GM11168 (cell line): ENCODE results near the gene MRAS.

Source experiments
- in situ Hi-C: fragments of 300-500 bp; cut with MboI; formaldehyde crosslinking; loops from one replicate; pipeline ENCODE4 v1.12.0; 2022; ENCODE audit warnings: low sequenced_read_pairs; ENCODE audit not compliant: unreplicated experiment

The MRAS gene

DNA sequence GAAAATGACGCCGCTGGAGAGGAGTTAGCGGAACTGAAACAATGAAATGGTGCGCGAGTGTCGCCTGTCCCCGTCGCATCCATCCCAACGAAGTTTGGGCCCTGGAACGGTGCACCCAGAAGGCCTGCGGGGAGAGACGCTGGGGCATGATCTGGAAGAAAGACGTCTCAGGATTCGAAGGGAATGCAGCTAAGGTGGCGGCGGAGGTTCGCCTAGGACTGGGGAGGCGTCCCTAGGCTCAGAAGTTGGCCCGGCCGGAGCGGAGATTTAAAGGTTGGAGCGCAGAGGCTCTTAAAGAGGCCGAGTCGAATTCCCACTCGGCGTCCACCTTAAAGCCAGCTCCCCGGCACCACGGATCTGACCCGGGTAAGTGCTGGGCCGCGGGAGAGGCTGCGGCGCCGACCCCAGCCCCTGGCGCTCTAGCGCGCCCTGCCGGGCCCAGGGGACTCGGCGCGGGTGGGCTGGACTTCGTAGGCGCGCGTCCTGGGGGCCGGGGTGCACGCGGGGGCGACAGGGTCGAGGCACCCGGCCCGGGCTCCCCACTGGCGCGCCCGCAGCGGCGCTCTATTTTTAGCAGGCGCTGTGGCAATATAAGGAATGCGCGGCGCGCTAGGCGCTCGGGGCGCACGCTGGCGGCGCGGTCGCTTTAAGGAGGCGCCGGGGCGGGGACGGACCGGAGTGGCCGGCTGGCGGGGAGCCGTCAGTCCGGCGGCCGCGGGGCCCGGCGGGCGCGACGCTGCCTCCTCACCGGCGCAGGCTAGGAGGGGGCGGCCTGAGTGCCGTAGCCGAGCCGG is at the start of gene MRAS:
Gene MRAS (plus strand): TSS at position 620 of the 794 bp plus-strand sequence. CDS start 24,305 bp downstream, outside the sequence.
- in situ Hi-C loops: no loop called here

- in situ Hi-C loops: no loop called here
Measured at GRCh38 chr3:138300647-138301046, 47.7 kb upstream of the MRAS start.

DNA sequence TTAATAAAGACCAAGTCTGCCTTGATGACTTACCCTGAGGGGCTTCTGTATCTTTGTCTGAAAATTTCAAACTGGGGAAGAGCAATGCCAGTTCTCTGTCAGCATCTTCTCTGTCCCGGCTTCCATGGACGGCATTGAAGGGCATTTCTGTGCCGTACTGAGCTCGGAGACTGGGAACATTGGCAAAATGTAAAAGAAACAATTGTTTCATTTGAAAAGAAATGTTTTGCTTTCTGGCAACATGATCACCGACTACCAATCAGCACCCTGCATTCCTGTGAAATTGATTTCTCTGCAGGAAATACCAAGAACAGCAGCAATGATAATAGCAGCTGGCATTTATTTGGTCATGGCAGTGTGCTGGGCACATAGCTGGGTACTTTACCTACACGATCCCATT is 44.9 kb upstream of the MRAS start:
- in situ Hi-C loops: no loop called here

GRCh38 chr3:138307899-138308298 is 40.5 kb upstream of the MRAS start:
- in situ Hi-C loops: no loop called here

DNA sequence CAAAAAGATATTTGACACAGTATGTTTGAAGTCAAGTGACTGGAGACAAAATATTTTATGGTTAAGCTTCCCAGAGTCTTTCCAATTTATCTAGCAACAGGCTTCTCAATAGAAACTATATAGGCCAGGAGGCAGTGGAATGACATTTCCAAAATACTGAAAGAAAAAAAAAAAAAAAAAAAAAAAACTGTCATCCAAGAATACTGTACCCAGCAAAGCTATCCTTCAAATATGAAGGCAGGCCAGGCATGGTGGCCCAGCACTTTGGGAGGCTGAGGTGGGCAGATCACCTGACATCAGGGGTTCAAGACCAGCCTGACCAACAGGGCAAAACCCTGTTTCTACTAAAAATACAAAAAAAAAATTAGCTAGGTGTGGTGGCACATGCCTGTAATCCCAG is 39.6 kb upstream of the MRAS start:
- in situ Hi-C loops: no loop called here

DNA sequence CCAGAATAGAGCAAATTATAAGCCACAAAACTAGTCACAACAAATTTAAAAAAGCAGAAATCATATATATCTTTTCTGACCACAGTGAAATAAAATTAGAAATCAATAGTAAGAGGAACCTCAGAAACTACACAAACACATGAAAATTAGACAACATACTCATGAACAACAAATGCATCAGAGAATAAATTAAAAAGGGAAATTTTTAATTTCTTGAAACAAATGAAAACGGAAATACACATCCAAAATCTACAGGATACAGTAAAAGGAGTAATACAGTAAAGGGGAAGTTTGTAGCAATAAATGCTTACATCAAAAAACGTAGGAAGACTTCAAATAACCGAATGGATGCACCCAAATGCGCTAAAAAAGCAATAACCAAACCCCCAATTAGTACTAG is 37.9 kb upstream of the MRAS start:
- in situ Hi-C loops: no loop called here

GRCh38 chr3:138314751-138315150 is 33.6 kb upstream of the MRAS start:
- in situ Hi-C loops: no loop called here

GRCh38 chr3:138317687-138318086 is 30.7 kb upstream of the MRAS start:
- in situ Hi-C loops: no loop called here

DNA sequence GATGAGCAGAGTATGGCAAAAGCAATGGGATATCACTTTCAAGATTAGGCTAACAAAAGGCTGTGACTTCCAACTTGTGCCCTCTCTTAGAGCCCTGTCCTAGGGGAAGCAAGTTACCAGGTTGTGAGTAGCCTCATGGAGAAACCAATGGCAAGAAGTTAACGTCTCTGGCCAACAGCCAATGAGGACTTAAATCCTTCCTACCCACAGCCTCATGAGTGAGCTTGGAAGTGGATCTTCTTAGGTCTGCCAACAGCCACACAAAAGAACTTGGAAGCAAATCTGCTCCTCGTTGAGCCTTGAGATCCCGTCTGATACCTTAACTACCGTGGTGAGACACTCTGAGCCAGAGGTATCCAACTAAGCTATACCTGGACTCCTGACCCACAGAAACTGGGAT is 24.4 kb upstream of the MRAS start:
- in situ Hi-C loops: no loop called here

DNA sequence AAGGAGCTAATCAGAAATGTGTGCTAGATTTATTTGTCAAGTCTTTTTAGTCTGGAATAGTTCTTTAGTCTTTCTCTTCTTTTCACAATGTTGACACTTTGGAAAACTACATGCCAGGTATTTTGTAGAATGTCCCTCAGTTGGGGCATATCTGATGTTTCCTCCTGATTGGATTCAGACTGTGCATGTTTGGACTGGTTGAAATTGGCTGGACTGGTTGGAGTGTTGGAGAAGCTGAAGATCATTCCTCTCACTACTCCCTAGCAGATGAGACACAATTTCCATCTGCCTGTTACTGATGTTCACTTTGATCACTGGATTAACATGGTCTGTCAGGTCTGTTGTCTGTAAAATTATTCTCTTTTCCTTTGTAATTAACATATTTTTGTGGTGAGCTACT is 22.4 kb upstream of the MRAS start:
- in situ Hi-C loops: no loop called here

DNA sequence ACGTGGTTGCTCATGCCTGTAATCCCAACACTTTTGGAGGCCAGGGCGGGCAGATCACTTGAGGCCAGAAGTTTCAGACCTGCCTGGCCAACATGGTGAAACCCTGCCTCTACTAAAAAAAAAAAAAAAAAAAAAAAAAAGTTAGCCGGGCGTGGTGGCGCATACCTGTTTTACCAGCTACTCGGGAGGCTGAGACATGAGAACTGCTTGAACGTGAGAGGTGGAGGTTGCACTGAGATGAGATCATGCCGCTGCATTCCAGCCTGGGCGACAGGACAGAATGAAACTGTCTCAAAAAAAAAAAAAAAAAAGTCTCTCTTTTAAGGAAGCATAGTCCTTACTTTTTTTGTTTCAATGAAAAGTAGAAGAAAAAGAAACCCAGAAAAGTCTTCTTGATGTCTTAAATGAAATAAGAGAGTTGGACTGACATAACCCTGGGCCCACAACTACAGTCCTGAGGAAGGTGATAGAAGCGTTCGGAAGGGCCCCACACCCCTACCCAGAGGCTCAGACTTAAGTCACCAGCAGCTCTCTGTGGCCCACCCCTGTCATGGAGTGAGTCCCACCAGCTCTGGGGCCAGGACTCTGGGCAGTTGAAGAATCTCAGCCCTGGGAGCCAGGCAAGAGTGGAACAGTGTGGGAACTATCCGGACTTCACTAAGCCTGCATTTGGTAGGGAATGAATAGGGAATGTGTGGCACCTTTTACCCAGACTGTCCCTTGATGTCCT is 21.3 kb upstream of the MRAS start:
- in situ Hi-C loops: no loop called here

DNA sequence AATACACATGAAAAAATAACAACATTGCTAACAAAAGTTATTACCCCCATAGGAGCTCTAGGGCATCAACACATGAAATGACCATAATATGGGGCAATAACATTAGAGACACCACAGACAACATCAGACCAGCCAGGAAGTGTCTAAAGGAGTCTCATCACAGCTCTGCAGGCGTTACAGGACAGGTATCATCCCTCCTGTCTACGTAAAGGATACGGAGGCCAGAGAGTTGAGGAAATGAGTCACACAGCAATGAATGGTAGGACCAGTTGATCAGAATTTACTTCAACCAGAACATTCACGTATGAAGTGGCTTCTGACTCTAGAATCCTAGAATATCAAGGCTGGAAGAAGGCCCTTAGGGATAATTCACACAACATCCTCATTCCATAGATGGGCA is 20.5 kb upstream of the MRAS start:
- in situ Hi-C loops: no loop called here

- in situ Hi-C loops: no loop called here
Measured at GRCh38 chr3:138328341-138328740, 20.0 kb upstream of the MRAS start.

DNA sequence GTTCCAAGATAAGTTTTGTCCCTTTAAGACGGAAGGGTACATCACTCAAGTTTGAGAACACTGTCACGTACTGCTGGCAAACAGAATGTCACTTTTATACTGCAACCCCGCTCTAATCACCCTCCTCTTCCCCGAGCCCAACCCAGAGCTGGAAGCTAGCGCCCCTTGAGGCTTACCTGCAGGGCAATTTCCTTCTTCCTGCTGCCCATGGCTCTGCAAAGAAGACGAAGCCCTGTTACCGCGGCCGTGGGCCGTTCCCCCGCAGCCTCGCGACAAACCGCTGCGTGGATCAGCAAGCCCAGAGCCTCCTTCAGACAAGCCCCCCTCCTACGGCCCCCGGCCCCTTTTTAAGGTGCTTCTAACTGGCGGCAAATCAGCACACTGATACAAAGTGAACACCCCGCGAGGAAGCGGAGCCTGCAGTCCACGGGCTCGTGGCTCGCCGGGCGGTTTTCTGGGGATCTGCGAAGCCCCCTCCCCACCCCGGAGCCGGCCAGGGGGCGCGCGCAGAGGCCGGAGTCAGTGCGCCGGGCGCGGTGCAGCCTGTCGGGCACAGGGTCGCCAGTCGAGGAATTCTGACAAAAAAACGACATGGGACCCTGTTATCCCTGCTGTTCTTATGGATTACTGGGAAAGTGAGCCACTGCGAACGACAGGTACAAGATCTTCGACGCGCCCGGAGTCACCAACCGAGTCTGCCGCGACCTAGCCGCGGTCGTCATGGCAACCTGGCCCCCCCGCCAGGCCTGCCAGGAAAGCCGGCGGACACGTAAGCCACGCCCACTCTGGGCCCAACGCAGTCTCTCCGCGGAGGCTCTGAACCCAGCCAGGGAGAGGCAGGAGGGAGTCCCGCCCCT is 19.0 kb upstream of the MRAS start, which contains the start of gene NME9:
Gene NME9 (minus strand): TSS at position 725 of the 857 bp plus-strand sequence. CDS start 516 bp downstream, at position 209.
- in situ Hi-C loops: no loop called here

DNA sequence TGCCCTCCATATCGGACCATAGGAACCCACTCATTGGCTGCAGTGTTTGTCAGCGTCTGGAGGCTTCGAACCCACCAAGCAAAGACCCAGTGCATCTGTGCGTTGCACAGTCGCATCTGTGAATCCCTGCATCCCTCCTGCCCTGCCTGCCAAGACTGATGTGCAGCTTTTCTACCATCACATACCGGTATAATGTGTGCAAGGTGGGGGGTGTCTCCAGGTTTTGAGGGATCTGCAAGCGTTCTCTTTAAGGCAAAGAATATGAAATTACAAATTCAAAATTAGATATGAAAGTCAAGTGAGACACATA is 18.4 kb upstream of the MRAS start:
- in situ Hi-C loops: no loop called here

DNA sequence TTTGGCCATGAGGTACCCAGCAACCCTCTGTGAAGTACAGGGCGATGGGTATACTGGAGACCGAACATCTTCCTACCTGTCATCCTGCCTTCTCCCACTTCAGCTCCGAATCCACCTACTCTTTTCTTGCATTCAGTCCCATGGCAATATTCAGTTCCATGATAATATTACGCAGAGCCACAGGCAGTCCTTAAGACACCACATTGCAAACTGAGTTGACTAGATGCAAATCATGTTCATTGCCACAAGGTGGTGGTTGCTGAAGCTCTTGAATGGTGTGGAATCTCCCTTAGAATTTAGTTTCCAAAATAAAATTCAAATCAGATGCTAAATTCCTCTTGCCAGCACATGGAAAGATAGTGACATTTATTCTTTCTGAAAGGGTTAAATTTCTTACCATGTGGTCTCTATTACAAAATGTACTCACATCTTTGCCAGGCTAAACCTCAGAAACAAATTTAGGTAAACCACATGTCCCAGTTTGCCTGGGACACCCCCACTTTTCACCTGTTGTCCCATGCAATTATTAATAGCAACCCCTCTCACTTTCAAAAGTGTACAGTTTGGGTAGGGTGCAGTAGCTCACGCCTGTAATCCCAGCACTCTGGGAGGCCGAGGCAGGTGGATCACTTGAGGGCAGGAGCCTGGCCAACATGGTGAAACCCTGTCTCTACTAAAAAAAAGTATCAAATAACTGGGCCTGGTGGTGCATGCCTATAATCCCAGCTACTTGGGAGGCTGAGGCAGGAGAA is 17.1 kb upstream of the MRAS start:
- in situ Hi-C loops: no loop called here

DNA sequence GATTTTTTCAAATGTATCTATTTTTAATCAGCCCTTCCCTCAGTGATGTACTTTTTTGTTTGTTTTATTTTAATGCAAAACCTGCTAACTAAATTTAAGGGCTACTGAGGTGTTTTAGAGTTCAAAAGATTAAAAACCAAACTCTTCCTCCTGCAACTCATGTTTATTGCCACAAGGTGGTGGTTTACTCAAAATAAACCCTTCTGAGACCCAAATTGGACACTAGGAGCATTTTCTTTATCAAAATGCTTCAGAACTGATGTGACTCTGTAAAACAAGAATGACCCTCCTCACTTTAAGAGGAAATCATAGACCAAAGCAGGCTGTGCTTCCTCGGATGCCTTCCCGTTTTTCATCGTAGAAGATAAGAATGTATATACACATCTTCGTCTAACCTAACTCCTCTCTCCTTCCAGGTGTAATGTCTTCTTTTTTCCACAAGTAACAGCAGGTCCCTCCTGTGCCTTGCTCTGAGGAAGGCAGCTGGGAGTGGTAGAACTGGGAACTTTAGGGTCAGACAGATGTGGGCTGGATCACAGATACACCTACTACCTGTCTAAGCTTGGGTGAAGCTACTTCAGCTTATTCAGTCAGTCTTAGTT is 15.8 kb upstream of the MRAS start:
- in situ Hi-C loops: no loop called here

- in situ Hi-C loops: no loop called here
Measured at GRCh38 chr3:138334608-138335007, 13.8 kb upstream of the MRAS start.

DNA sequence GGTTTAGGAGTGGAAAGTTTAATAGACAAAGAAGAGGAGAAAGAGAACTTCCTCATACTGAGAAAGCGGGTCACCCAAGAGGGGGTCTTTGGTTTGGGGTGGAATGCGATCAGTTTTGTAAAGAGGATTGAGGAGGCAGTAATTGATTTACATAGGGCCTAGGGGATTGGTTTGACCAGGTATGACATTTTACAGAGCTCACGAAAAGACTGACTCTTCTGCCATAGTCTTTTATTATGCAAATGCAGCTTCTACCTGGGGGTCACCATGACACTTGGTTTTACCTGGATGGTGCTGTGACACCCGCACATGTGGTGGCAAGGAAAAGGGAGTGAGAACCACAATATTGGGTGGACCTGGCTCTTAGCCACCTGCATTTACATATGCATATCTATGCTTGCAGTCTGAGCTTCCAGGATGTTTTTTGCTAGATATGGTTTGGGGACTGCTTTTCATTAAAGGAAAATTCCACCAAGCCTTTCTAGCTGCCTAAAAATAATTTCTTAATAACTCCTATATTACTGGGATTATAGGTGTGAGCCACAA is 11.9 kb upstream of the MRAS start:
- in situ Hi-C loops: no loop called here

DNA sequence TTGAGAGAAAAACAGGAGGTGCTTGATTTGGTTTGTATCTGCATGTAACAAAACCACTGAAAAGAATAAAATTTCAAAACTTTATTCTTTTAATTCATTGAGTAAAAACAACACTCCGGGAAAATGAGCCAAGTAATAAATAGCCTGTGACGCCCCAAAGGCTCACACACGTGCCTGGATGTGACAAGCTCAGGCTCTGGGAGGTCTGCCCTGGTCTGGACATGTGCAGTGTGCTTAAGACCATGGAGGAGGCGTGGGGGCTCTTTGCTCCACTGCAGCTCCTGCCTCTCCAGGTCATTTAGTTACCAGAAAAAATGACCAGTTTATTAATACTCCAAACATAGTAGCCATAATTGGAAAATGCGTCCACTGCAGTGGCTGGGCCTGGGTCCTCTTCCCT is 10.1 kb upstream of the MRAS start:
- in situ Hi-C loops: no loop called here
